Measurements from ENCODE around the gene FAT4. TPM values are rescaled to one million over a fixed set of nuclear protein-coding genes. Genes with fewer than 3 reads are reported as not detected.

The FAT4 gene
- total RNA-seq, 1 experiment from 2014 or later, result 0.71 TPM

DNA sequence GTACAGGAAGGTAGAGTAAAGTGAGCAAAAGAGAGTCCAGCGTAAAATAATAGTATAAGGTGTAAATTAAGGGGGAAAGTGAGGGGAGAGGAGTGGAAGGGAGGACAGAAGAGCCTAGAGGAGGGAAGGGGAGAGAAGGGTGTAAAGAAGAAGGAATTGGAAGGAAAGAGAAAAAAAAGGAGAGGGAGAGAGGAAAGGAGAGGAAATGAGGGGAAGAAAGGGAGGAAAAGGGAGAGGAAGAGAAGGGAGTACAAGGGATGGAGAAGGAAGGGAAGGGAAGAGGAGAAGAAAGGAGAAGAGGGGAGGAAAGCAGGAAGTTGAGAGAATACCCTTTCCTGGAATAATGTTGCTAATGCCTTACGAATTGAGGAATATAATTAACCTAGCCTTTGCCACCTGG lies 3.3 kb upstream of the FAT4 start:
- POLR2A ChIA-PET, result no interaction called here

More for the DNA sequence above, 3.3 kb upstream of the FAT4 start:
- H2AFZ ChIP-seq (ENCODE audit: low read depth, low read length, poor library complexity, severe bottlenecking), result peak overlapping the region; percentile 31
- DNase-seq (ENCODE audit: low read depth, low spot score), result no peak
- no peaks in the 10 kb centered on the region for H3K27me3 ChIP-seq (ENCODE audit: insufficient read depth, low read length)
- ChIA-PET RAD21 (ENCODE audit: low non-redundant PET in 1 of 2, low total read pairs in 2 of 2, uncharacterized antibody in 2 of 2, unreplicated experiment in 2 of 2) (no interaction called here), CTCF (no interaction called here)
- H4K20me1 ChIP-seq (ENCODE audit: insufficient read depth), result no peaks in the 10 kb centered on the region
- H3K27ac ChIP-seq (ENCODE audit: low read depth, low read length), result no peak overlapping the region
- H3K36me3 ChIP-seq (ENCODE audit: control insufficient read depth in 1 of 2, insufficient read depth in 2 of 2, low read length in 2 of 2), result no peaks in the 10 kb centered on the region
- ATAC-seq, result no peak
- no peak overlapping the region for H3K4me2 ChIP-seq (ENCODE audit: low read length)
- H3K79me2 ChIP-seq (ENCODE audit: insufficient read depth, low read length), result no peaks in the 10 kb centered on the region
- H3K9ac ChIP-seq (ENCODE audit: low read length), result no peak overlapping the region
- H3K4me3 ChIP-seq (replicated peaks in 1 of 2; ENCODE audit: low read depth in 1 of 2, low read length in 2 of 2), result no peak overlapping the region
- BruUV-seq (replicated peaks), result no TSS peak
- no peaks in the 10 kb centered on the region for H3K9me2 ChIP-seq (ENCODE audit: insufficient read depth)
- intact Hi-C loops (cut with micrococcal nuclease), result loop anchor here (5.0 kb wide), 2 partner anchors 1096 to 1271 kb away; no protein-coding TSS in a partner anchor
- TF ChIP-seq ELF1 (IDR thresholded peaks at IDR 0.05; ENCODE audit: borderline replicate concordance, low read depth) (no peak), RAD21 (IDR thresholded peaks at IDR 0.05; ENCODE audit: low read depth) (no peak), FOSL1 (IDR thresholded peaks at IDR 0.05; ENCODE audit: low read depth) (no peak), EZH2 (IDR thresholded peaks at IDR 0.05) (no peak), POLR2A (IDR thresholded peaks at IDR 0.05; ENCODE audit: borderline replicate concordance, extremely low read depth, insufficient read depth, insufficient read length) (no peak), JUND (IDR thresholded peaks at IDR 0.05) (no peak), ZNF274 (IDR thresholded peaks at IDR 0.05; ENCODE audit: low read depth, low read length) (no peak), EGR1 (IDR thresholded peaks at IDR 0.05; ENCODE audit: low read depth) (no peak), YY1 (IDR thresholded peaks at IDR 0.05; ENCODE audit: extremely low read depth, insufficient replicate concordance, low read depth, low read length) (no peak), SP1 (IDR thresholded peaks at IDR 0.05; ENCODE audit: low read depth) (no peak), EZH2phosphoT487 (IDR thresholded peaks at IDR 0.05; ENCODE audit: borderline replicate concordance) (no peak), SRF (IDR thresholded peaks at IDR 0.05; ENCODE audit: low read depth) (no peak), CBX3 (IDR thresholded peaks at IDR 0.05; ENCODE audit: low read depth) (no peak)
- TF ChIP-seq, protein P1, sequence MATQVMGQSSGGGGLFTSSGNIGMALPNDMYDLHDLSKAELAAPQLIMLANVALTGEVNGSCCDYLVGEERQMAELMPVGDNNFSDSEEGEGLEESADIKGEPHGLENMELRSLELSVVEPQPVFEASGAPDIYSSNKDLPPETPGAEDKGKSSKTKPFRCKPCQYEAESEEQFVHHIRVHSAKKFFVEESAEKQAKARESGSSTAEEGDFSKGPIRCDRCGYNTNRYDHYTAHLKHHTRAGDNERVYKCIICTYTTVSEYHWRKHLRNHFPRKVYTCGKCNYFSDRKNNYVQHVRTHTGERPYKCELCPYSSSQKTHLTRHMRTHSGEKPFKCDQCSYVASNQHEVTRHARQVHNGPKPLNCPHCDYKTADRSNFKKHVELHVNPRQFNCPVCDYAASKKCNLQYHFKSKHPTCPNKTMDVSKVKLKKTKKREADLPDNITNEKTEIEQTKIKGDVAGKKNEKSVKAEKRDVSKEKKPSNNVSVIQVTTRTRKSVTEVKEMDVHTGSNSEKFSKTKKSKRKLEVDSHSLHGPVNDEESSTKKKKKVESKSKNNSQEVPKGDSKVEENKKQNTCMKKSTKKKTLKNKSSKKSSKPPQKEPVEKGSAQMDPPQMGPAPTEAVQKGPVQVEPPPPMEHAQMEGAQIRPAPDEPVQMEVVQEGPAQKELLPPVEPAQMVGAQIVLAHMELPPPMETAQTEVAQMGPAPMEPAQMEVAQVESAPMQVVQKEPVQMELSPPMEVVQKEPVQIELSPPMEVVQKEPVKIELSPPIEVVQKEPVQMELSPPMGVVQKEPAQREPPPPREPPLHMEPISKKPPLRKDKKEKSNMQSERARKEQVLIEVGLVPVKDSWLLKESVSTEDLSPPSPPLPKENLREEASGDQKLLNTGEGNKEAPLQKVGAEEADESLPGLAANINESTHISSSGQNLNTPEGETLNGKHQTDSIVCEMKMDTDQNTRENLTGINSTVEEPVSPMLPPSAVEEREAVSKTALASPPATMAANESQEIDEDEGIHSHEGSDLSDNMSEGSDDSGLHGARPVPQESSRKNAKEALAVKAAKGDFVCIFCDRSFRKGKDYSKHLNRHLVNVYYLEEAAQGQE (IDR thresholded peaks at IDR 0.05; ENCODE audit: low read depth), result no peak
- TF ChIP-seq, protein P2, sequence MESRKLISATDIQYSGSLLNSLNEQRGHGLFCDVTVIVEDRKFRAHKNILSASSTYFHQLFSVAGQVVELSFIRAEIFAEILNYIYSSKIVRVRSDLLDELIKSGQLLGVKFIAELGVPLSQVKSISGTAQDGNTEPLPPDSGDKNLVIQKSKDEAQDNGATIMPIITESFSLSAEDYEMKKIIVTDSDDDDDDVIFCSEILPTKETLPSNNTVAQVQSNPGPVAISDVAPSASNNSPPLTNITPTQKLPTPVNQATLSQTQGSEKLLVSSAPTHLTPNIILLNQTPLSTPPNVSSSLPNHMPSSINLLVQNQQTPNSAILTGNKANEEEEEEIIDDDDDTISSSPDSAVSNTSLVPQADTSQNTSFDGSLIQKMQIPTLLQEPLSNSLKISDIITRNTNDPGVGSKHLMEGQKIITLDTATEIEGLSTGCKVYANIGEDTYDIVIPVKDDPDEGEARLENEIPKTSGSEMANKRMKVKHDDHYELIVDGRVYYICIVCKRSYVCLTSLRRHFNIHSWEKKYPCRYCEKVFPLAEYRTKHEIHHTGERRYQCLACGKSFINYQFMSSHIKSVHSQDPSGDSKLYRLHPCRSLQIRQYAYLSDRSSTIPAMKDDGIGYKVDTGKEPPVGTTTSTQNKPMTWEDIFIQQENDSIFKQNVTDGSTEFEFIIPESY (IDR thresholded peaks at IDR 0.05; ENCODE audit: extremely low read depth, insufficient replicate concordance, low read length), result no peak
- TF ChIP-seq, protein P3, sequence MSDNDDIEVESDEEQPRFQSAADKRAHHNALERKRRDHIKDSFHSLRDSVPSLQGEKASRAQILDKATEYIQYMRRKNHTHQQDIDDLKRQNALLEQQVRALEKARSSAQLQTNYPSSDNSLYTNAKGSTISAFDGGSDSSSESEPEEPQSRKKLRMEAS (IDR thresholded peaks at IDR 0.05), result no peak
- H3K4me1 ChIP-seq (ENCODE audit: control insufficient read depth in 1 of 2, insufficient read depth in 2 of 2, low read length in 2 of 2), result peaks cover 11 to 15% of the 10 kb centered on the region in 2 experiments; a peak in 3 of 4 replicates
- H3K9me3 ChIP-seq (ENCODE audit: control insufficient read depth in 1 of 2, insufficient read depth in 1 of 2, low read depth in 1 of 2, low read length in 2 of 2), result no peaks in the 10 kb centered on the region

Measured in HCT116 (cell line).